ELR (cell line): Measurements from ENCODE around the gene NCKAP5.
A peak's percentile ranks its signal among the peaks of the same experiment; 100 is the strongest.

Experiments used
- DNase-seq: peaks from one replicate; pipeline ENCODE4 v3.0.0-alpha.2; 2015; ENCODE audit warnings: low read depth

Gene NCKAP5

DNA sequence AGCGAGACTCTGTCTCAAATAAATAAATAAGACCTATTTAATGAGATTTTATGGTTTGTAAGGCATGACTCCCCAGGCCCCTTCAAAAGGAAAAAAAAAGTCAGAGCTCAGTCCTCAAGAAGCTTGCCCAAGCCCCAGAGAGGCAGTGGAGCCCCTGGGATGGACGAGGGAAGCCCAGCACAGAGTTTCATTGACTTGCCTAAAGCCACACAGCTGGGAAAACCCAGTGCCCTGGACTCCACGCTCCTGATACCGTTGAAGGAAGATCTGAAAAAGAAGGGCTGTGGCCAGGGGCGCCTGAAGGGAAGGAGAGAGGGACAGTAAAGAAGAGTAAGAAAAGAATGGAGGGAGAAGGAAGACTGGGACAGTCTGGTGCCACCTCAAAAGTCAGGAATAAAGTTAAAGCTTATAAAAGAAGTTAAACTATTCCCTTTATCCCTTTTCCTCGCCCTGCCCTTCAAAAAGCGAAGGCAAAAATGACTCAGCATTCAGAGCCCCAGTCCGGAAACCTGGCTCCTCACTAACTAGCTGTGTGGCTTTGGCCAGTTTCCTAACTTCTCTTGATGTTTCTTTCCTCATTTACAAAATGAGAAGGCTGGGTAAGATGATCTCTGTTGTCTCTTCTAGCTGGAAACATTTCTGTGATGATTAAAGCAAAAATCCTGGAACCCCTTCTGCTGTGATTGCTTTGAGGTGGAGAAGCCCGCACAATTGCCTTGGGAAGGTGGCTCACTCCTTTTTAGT, 945.0 kb downstream of the NCKAP5 start:
- peak; percentile 30 for DNase-seq
